ENCODE data around the gene OCSTAMP.

DNA sequence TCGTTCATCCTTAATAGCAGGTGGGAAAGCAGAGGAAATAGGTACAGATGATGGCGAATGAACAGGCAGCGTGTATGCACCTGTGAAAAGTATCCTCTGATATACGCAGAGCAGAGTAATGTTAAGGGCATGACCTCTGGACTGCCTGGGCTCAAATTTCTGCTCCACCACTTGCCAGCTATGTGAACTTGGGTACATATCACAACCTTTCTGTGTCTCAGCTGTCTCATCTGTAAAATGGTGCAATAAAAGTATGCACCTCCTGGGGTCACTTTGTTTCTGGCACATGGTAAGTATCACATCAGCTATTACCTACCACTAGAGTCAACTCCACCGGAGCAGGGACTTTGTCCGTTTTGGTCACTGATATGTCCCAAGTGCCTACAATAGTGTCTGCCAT is 2.5 kb downstream of the OCSTAMP start:
- TF ChIP-seq, protein P1, sequence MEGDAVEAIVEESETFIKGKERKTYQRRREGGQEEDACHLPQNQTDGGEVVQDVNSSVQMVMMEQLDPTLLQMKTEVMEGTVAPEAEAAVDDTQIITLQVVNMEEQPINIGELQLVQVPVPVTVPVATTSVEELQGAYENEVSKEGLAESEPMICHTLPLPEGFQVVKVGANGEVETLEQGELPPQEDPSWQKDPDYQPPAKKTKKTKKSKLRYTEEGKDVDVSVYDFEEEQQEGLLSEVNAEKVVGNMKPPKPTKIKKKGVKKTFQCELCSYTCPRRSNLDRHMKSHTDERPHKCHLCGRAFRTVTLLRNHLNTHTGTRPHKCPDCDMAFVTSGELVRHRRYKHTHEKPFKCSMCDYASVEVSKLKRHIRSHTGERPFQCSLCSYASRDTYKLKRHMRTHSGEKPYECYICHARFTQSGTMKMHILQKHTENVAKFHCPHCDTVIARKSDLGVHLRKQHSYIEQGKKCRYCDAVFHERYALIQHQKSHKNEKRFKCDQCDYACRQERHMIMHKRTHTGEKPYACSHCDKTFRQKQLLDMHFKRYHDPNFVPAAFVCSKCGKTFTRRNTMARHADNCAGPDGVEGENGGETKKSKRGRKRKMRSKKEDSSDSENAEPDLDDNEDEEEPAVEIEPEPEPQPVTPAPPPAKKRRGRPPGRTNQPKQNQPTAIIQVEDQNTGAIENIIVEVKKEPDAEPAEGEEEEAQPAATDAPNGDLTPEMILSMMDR (IDR thresholded peaks at IDR 0.05) = no peak
- no peak for TF ChIP-seq POLR2A (IDR thresholded peaks at IDR 0.05)

All from right lobe of liver (tissue), 4 donors.